ENCODE measurements around the gene TBC1D1.
"Not testable (repeated sequence)": the region's sequence is repeated elsewhere in the genome, so short reads cannot be mapped to it uniquely, and the experiment has no call there.

TBC1D1 gene

GRCh38 chr4:37970702-37971101 is 79.8 kb downstream of the TBC1D1 start:
- DNase-seq = no peak

- DNase-seq = no peak
Observed at GRCh38 chr4:37971202-37971601, 80.3 kb downstream of the TBC1D1 start.

- no peak for DNase-seq
Observed at GRCh38 chr4:37973441-37973840, 82.6 kb downstream of the TBC1D1 start.

GRCh38 chr4:37975321-37975822 is 84.5 kb downstream of the TBC1D1 start:
- DNase-seq = not testable (repeated sequence)

GRCh38 chr4:37976507-37976906 is 85.6 kb downstream of the TBC1D1 start:
- DNase-seq = no peak

GRCh38 chr4:37976991-37977470 is 86.1 kb downstream of the TBC1D1 start:
- no peak for DNase-seq

- DNase-seq = no peak
Observed at GRCh38 chr4:37977471-37978247, 86.8 kb downstream of the TBC1D1 start.

GRCh38 chr4:37978248-37978924 is 87.5 kb downstream of the TBC1D1 start:
- DNase-seq = no peak

GRCh38 chr4:37980246-37980645 is 89.4 kb downstream of the TBC1D1 start:
- DNase-seq = no peak

- DNase-seq = no peak
Observed at GRCh38 chr4:37981425-37981824, 90.5 kb downstream of the TBC1D1 start.

- no peak for DNase-seq
Observed at GRCh38 chr4:37981844-37982720, 91.2 kb downstream of the TBC1D1 start.

- DNase-seq = no peak
Observed at GRCh38 chr4:37982736-37983135, 91.9 kb downstream of the TBC1D1 start.

- no peak for DNase-seq
Observed at GRCh38 chr4:37983951-37984350, 93.1 kb downstream of the TBC1D1 start.

GRCh38 chr4:37985730-37986275 is 94.9 kb downstream of the TBC1D1 start:
- DNase-seq = no peak

GRCh38 chr4:37988670-37989069 is 97.8 kb downstream of the TBC1D1 start:
- no peak for DNase-seq

GRCh38 chr4:37989398-37990260 is 98.7 kb downstream of the TBC1D1 start:
- peak; percentile 70 for DNase-seq

- DNase-seq = no peak
Observed at GRCh38 chr4:37990731-37991245, 99.9 kb downstream of the TBC1D1 start.

GRCh38 chr4:37991623-37992410 is 100.9 kb downstream of the TBC1D1 start:
- DNase-seq = no peak

GRCh38 chr4:37993806-37994205 is 102.9 kb downstream of the TBC1D1 start:
- DNase-seq = no peak

GRCh38 chr4:37994569-37994968 is 103.7 kb downstream of the TBC1D1 start:
- no peak for DNase-seq
